NCI-H1048 (cell line): ENCODE results near the gene TMEM187.

Experiments
- DNase-seq: peaks from one replicate; lab custom pipeline; 2025; lab: John Stamatoyannopoulos, UW

TMEM187 gene

DNA sequence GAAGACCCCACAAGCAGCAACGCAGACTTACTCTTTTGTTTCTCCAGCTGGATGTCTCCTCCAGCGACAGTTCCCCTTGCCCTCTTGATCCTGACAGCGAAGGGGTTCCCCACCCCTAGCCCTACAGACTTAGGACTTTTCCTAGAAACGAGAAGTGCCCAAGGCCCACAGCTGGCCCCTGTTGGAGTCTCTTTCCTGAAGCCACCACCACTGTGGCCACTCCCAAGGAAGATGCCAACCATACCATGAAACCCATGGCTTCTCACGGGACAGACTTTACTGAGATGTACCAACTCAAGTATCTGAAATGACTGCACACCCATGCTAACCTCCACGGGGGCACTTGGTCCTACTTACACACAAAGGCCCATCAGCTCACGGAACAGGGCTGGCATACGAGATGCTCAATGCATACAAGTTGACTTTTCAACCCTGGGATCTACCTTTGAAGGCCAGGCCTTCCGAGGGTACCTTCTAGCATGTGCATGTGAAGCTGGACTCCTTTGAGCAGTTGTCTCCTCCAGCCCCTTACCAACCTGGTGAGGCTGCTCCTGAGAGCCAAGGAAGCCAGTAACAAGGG is 48.1 kb downstream of the TMEM187 start:
- no peak for DNase-seq

DNA sequence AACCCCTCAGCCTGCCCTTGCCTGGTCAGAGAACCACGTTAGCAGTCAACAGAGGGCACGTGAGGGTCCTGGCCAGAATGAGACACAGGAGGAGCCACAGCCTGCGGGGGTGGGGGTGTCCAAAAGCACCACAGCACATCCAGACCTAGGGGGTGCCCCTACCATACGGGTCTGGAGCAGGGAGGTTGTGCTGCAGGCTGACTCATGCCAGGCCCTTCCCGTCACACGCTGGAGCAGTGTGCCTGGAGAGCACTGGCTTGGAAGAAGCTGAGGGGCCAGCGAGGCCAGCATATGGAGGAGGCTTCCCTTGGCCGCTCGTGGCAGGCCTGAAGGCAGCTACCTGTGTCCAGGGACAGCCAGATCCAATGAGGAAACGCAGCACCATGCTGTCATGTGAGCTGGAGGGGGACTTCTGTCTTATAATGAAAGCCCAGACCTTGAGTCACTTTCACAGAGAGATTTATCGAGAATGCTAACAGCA is 48.6 kb downstream of the TMEM187 start:
- DNase-seq = no peak

DNA sequence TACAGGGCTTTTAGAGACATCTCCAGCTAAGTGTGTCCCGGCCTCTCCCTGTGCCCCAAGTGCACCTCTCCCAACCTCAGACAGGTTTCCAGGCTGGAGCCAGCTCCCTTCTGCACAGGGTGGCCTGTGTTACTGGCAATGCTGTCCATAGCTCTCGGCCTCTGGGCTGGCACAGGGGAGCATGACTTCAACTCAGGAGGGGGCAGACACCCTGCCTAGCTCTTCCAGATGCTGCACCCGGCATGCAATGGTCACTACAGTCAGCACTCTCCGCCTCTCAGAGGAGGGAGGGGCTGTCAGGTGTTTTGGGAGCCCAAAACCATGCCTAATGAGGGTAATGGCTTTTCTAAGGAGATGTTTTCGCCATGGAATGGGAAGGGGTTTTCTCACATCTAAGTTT is 49.6 kb downstream of the TMEM187 start:
- DNase-seq = no peak

DNA sequence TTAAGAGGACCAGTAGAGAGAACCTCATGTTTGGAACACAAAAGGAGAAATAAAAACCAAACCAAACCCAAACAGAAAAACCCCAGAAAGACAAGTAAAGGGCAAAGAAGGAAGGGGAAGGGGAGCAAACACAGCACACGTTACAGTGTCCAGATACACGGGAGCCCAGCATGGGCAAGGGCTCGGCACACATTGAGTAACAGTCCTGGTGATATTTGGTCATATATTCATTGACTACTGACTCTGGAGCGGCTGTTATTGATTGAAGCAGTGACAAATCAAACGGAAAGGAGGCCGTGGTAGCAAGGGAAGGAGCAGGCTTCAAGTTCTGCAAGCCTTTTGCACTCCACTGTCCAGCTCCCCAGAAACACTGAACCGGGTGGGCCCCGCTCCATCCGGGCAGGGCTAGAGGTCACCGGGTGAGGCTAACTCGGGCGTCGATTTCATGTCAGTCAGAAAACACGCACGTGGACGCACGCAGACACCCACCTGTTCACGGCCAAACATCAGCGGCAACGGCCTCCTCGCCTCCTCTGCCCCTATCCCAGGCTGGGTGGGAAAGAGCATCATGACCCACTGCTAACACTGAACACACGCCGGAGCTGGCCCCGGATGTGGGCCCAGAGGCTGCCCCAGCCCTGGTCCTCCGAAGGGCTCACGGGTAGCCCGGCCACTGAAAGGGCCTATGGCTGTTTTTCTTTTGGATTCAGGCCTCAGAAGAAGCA is 50.9 kb downstream of the TMEM187 start:
- no peak for DNase-seq

DNA sequence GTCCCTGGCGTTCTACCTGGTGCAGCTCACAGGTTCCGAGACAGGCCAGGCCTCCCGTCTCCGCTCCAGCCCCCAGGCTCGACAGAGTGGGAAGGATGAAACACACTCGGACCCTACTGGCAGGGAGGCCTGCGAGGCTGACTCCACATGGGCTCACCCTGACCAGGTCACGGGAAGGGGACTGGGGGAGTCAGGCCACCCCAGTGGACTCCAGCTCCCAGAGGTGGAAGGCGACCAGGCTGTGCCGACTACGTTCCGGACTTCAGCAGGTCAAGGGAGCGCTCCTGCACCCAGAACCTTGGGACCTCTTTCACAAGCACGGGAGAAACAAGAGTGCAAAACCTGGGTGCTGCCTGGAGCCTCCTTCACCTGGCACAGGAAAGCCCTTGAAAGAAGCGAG is 51.7 kb downstream of the TMEM187 start:
- DNase-seq = no peak

DNA sequence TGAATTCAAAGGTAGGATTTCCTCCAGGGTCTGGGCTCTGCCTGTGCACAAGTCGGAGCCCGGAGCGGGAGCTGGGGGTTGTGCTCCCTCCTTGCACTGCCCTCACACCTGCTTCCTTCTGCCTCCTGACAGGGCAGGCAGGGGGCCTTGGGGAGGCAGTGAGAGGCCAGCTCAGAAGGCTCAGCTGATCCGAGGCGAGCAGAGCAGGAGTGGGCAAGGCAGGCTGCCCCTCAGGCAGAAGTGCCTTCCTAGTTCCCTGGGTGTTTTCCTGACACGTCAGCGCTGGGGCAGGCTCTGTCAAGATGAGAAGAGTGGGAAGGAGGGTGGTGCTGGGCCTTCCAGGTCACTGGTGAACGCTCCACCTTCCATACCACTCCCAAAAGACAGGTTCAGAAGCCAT is 52.7 kb downstream of the TMEM187 start:
- no peak for DNase-seq

DNA sequence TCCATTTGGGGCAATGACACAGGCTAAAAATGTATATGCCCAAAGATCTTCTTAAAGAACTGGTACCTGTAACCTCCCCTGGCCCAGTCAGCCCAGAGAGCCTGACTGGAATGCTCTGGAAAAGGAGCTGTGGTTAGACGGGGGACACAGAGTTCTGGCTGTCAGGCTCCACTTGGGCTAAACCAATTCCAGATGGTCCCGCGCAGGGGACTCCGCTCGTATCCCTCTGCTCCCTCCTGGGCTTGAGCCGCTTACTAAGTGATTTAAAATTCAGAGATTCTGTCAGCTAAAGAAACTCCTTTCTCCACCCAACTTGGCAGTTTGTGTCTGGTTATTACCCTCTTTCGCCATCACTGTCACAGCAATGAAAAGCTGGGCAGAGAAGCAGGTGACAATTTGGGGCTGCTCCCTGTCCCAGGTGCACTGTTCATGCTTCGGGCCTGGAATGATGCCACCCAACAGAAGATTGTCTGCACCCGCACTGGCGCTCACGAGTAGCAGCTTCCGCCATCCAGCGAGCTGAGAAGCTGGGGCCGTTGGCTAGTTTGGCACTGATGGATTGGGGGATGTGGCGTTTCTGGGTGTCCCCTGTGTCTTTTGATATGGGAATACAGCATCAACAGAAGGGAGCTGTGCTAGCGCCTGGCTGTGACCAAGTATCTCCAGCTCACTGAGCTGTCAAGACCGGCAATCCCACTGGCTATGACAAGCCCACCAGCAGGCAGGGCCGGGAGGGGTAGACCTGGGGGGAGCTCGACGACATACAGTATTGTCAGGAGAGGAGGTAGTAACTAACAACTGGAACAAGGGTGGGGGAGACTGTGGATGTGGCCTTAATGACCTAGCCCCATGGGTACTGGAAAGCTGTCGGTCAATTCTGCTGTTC is 53.8 kb downstream of the TMEM187 start:
- no peak for DNase-seq

DNA sequence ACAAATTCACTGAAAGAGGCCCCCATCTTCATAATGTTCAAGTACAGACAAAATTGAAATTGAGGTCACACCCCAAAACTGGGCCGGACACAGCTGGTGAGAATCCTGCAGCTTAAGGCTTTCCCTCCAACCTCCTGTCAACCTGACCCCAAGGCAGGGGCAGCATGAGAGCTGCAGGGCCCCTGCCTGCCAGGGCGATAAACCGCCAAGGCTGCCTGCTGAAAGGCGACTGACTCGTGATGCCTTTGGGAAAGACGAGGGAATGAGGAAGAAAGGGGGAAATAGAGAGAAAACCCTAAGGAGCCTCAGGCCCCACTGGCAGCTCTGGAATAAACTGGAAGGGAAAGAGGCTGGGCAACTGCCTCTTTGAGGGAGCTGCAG is 54.5 kb downstream of the TMEM187 start:
- DNase-seq = no peak

DNA sequence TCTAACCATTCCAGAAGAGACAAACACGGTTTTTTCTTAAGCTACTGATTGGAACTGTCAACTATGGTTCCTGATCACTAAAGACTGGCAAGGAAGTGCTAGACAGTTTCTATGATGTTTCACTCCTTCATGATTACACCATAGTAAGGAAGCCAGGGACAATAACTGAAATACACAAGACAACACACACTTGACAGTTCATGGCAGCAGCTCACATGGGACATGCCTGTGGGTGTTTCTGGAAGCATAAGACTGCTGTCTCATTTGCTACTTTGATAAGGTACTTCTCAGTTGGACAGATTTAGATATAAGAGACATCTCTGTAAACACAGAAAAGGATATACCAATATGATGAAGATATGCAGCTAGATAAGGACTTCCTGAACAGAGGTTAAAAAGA is 55.4 kb downstream of the TMEM187 start:
- no peak for DNase-seq

DNA sequence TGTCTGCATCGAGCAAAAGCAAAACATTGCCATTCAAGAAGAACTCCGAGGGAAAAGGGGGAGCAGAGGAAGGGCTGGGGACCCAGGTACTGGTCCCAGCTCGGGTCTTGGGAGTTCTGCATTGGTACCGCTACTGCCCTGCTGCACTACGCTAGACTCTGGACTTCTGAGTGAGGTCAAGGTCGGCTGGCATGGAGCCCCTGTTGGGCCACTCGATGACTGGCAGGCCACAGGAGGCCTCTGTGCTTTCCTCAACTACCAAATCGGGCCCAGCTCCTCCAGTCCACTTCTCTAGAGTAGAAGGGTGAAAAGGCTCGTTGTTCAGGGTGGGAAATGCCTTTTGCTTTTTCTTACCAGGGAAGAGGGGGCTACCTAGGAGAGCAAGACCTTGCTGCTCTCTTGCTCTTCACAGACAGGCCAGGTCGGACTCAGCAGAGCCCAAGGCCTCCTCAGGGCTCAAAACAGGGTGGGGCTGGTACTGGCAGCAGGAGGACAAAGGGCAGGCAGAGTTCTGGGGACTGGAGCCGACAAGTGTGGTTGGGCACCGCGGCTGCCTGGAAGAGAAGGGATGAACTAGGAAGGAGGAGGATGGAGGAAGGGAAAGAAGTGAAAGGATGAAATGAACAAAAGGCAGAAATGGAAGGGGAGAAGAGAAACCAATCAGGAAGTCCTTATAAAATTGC is 56.1 kb downstream of the TMEM187 start:
- DNase-seq = no peak

DNA sequence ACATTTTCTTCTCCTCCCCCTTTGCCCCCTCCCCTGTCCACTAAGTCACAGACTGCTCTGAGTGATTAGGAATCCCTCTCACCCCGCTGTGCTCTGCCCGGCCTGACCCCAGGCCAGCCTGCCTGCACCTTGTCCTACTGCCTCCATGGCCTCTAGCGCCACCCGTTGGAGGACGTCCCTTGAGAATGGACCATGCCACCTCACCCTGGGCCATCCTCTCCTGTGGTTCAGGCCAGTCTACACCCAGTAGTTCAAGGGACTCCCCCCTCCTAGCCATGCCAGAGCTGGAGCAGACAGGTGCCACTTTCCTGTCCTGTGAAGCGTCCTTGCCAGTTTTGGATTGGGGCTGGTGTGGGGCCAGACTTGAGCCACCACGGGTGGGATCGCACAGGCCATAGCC is 56.9 kb downstream of the TMEM187 start:
- DNase-seq = no peak

DNA sequence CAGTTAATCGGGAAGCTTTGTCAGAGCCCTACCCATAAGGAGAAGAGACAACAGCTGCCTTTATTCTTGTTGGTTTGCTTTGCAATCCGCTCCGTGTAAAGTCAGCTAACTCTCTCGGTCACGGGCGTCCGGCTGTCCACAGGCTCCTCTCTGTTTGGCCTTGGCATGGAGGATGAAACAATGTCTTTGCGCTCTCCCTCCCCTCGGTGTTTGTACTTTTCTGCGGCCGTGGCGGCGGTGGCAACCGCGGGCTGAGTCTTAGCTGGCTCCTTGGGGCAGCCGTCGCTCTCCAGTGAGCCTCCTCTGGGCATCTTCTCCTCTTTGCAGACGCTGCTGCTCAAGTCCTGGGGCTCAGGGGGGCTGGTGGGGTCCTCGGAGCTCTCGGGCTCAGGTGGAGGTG is 57.7 kb downstream of the TMEM187 start:
- DNase-seq = no peak

DNA sequence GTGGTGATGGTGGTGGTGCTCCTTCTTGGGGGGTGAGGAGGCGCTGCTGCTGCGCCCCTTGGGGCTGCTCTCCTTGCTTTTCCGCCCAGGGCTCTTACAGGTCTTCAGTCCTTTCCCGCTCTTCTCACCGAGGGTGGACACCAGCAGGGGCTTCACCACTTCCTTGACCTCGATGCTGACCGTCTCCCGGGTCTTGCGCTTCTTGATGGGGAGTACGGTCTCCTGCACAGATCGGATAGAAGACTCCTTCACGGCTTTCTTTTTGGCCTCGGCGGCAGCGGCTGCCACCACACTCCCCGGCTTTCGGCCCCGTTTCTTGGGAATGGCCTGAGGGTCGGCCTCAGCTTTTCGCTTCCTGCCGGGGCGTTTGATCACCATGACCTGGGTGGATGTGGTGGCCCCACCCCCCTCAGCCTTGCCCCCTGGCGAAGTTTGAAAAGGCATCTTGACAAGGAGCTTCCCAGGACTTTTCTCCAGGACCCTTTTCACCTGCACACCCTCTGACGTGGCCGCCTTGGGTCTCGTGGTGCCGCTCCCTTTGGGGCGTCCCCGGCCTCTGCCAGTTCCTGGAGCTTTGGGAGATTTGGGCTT is 58.3 kb downstream of the TMEM187 start:
- no peak for DNase-seq

DNA sequence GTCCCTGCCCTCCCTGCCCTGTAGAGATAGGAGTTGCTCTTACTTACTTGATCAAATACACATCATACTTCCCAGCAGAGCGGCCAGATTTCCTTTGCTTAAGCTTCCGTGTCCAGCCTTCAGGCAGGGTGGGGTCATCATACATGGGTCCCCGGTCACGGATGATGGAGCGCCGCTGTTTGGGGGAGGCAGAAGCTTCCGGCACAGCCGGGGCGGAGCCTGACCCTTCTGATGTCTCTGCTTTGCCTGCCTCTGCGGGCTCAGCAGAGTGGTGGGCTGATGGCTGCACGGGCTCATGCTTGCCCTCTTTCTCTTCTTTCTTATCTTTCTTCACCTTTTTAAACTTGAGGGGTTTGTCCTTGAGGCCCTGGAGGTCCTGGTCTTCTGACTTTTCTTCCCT is 59.6 kb downstream of the TMEM187 start:
- DNase-seq = no peak

DNA sequence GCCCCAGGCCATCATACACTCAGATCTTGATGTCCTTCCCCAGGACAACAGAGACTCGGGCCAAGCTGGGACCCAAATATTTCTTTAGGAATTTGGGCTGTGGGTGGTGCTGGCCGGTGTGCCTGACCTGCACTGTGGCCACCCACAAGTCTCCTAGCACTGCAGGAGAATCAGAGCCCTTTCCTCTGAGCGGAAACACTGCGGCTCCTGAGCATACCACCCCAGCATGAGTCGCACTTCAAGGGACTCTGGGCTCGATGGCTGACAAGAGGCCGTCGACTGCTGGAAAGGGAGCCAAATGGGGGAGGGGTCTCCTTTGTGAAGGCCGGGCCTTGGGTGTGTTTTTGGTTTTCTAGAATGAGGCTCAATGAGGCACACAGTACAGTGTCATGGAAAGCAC is 60.1 kb downstream of the TMEM187 start:
- no peak for DNase-seq
